GM18907 (cell line): Measurements from ENCODE around the gene PIGT.

Experiments used
- ATAC-seq: cut with Tn5 transposase; IDR thresholded peaks from one replicate; pipeline ENCODE4 v1.9.1; 2021; ENCODE audit warnings: mild to moderate bottlenecking, moderate library complexity; ENCODE audit not compliant: unreplicated experiment

PIGT gene

GRCh38 chr20:45415822-45416637 lies at the start of gene PIGT:
TSS of gene PIGT (plus strand) at chr20:45416141. CDS start at chr20:45416157, 16 bp downstream.
- ATAC-seq = peak; percentile 62

GRCh38 chr20:45366192-45366591 lies 49.7 kb upstream of the PIGT start:
- no peak for ATAC-seq

- no peak for ATAC-seq
Measured at GRCh38 chr20:45366631-45367030, 49.3 kb upstream of the PIGT start.

- no peak for ATAC-seq
Measured at GRCh38 chr20:45367126-45367525, 48.8 kb upstream of the PIGT start.

GRCh38 chr20:45368221-45368980 lies 47.5 kb upstream of the PIGT start:
- ATAC-seq = peak; percentile 76

GRCh38 chr20:45370571-45371160 lies 45.3 kb upstream of the PIGT start:
- ATAC-seq = no peak

- ATAC-seq = no peak
Measured at GRCh38 chr20:45372241-45372640, 43.7 kb upstream of the PIGT start.

- no peak for ATAC-seq
Measured at GRCh38 chr20:45372646-45373352, 43.1 kb upstream of the PIGT start.

- no peak for ATAC-seq
Measured at GRCh38 chr20:45373353-45374100, 42.4 kb upstream of the PIGT start.

- no peak for ATAC-seq
Measured at GRCh38 chr20:45374101-45374467, 41.9 kb upstream of the PIGT start.

GRCh38 chr20:45374966-45375365 lies 41.0 kb upstream of the PIGT start:
- ATAC-seq = no peak

- no peak for ATAC-seq
Measured at GRCh38 chr20:45377269-45377668, 38.7 kb upstream of the PIGT start.

- no peak for ATAC-seq
Measured at GRCh38 chr20:45378191-45378590, 37.8 kb upstream of the PIGT start, which contains the start of gene TP53TG5. TSS of gene TP53TG5 (minus strand) at chr20:45378325. CDS start at chr20:45378236, 89 bp downstream.

- no peak for ATAC-seq
Measured at GRCh38 chr20:45387274-45387673, 28.7 kb upstream of the PIGT start.

GRCh38 chr20:45390931-45391330 lies 25.0 kb upstream of the PIGT start:
- no peak for ATAC-seq

- ATAC-seq = no peak
Measured at GRCh38 chr20:45391559-45391958, 24.4 kb upstream of the PIGT start.

- ATAC-seq = no peak
Measured at GRCh38 chr20:45392733-45393132, 23.2 kb upstream of the PIGT start.

- ATAC-seq = no peak
Measured at GRCh38 chr20:45394221-45395113, 21.5 kb upstream of the PIGT start.

- no peak for ATAC-seq
Measured at GRCh38 chr20:45395114-45395415, 20.9 kb upstream of the PIGT start.

GRCh38 chr20:45399018-45399417 lies 16.9 kb upstream of the PIGT start:
- ATAC-seq = no peak
